DMS 273 (cell line): ENCODE data around the gene HSD17B12.
"Not testable (repeated sequence)": the region's sequence is repeated elsewhere in the genome, so short reads cannot be mapped to it uniquely, and the experiment has no call there.

Experiments
- DNase-seq: peaks from one replicate; lab custom pipeline; 2025; ENCODE audit not compliant: unreplicated experiment; lab: John Stamatoyannopoulos, UW

Gene HSD17B12

DNA sequence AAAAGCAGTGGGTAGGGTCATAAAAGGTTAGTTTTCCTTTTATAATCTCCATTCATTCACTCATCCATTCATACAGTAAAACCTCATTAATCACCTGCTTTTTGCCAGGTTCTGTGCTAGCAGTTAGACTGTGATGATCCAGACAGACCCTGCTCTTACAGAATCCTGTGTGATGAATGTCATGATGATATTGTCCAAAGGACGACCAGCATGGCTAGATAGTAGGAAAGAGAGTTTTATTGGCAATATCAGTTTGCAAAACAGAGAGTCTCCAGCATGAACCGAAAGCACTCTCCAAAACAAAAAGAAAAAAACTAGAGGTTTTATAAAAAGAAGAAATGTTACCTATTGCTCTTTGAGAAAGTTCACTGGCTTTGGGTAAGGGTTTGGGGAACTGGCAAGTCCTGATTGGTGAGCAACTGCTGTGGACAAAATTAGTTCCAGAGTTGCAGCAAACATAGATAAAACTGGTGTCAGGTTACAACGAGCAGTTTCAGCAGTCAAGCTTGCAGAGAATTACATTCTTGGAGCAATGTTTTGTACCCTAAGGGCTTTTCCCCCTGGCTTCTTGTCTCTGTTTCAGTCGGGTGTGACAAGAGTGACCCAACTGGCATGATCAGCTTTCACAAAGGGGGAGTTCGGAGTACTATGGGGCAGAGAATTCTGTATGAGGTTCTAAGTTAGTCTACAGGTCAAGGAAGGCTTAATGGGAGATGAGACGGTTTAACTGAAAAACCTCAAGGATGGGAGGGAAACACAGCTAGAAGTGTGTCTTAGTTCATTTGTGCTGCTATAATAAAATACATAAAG is 58.3 kb downstream of the HSD17B12 start:
- peak; percentile 15 for DNase-seq

DNA sequence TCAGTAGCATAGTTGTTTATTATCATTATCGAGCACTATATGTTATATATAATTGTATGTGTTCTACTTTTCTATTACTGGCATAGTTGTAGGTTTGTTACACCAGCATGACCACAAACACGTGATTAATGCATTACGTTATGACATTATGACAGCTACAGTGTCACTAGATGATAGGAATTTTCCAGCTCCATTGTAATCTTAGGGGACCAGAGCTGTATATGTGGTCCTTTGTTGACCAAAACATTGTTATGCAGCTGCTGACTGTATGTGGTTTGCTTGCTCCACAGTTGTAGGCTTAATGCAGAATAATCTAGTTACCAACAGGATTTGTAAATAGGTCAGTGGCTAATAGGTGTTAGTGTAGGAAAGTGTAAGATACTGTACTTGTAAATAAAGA is 66.1 kb downstream of the HSD17B12 start:
- no peak for DNase-seq

DNA sequence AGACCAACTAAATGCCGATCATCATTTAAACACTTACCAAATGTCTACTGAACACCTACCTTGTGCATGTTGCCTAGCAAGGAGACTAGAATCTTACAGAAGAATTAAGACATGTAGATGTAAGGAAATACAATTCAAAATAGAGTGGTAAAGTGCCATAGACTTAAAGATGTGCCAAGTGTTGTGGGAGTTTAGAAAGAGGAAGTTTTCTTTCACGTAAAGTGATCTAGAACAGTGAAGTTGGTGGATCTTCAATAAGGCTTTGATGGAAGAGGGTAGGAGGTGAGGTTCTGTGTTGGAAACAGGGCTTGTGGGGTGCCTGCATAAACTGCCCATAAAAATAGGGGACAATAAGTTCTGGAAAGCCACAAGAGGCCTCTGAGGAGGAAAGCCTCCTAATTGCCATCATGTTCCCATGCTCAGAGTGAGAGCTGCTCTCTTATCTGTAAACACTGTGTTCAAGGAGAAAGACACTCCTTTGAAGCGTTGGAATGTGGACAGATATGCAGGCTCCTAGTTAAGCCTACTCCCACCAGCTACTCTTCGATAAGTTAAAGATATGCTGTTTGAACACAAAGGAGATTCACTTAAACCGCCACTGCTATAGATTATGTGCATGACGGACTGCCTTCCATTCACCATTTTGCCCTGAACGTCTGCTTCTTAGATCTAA is 66.7 kb downstream of the HSD17B12 start:
- no peak for DNase-seq

DNA sequence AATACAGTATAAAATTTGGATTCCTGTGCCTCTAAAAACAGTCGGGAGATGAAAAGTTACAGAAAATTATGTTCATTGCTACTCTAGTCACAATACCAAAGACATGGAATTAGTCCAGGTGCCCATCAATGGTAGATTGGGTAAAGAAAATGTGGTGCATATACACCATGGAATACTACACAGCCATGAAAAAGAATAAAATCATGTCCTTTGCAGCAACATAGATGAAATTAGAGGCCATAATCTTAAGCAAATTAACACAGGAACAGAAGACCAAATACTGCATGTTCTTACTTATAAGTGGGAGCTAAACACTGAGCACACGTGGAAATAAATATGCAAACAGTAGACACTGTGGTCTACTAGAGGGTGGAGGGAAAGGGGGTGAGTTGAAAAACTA is 67.6 kb downstream of the HSD17B12 start:
- DNase-seq, result no peak

DNA sequence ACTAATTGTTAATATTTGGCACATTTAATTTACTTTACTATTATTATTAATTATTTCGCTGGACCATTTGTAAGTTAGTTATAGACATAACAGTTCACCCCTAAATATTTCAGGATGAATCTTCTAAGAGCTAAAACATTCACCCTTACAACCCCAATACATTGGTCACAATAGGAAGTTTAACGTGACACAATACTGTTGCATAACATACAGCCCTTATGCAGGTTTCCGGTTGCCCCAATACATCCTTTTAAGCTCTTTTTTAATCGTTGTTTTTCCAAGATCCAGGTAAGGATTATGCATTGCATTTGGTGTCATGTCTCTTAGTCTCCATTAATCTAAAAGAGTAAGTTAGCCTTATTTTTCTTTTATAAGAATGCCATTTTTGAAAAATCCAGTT is 71.2 kb downstream of the HSD17B12 start:
- DNase-seq, result no peak

DNA sequence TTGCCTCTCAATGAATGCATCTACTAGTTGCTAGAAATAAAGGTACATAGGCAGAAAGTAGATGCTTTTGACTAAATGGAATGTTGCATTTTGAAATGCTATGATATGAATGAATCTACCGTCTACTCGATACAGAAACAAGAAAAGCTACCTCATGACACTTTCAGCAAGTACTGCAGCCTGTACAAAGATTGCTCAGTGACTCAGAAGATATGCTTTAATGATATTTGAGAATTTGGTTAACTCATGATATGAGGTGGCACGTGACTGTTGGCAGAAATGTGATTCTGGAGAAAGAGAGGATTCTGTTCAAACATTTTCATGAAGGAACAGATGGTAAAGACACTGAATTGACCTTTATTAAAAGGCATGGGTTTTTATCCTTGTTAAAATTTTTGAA is 76.0 kb downstream of the HSD17B12 start:
- no peak for DNase-seq

DNA sequence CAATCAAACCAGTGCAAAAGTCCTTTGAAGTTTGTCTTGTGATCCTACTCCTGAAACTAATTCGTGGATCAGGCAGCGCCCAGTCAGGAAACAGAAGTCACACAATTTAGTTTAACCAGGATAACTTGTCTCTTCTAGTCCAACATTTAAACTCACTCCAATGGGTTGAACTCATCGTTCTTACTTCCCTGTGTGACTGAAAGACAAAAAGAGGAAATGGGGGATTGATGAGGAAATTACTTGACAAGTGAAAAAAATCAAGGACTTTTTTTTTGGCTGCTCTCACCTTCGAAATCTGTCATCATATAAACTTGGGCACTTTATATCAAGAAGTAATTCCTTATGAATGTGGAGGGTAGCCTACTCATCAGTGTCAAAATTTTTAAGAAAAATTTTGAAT is 78.4 kb downstream of the HSD17B12 start:
- DNase-seq, result no peak

DNA sequence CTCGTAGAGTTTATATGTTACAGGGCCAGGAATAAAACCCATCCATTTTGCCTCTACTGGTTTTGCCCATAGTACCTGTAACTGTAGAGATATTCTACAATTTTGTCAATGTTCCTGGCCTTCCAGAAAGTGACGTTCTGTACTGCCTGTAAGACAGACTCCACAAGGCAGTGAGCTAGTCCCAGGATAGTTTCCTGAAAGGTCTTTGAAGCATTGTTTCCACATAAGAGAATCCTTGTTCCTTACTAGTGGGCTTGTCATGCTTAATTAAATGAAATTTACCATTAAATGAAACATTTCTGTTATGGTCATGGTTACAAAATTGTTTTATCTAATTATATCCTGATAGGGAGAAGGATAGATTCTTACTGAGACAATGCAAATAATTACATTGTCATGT is 80.4 kb downstream of the HSD17B12 start:
- no peak for DNase-seq

DNA sequence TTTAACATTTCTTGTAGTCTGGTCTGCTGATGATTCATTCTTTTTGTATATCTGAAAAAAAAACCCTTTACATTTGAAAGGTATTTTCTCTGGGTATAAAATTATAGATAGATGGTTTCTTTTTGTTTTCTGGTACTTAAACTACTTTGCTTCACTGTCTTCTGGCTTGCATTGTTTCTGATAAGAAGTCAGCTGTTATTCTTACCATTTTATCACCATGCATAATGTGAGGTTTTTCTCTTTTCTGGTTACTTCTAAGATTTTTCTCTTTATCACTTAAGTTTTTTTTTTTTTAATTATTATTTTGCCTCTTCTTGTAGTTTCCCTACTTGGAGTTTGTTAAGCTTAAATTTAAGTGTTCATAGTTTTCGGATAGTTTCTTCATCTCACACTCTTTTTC is 84.7 kb downstream of the HSD17B12 start:
- no peak for DNase-seq

DNA sequence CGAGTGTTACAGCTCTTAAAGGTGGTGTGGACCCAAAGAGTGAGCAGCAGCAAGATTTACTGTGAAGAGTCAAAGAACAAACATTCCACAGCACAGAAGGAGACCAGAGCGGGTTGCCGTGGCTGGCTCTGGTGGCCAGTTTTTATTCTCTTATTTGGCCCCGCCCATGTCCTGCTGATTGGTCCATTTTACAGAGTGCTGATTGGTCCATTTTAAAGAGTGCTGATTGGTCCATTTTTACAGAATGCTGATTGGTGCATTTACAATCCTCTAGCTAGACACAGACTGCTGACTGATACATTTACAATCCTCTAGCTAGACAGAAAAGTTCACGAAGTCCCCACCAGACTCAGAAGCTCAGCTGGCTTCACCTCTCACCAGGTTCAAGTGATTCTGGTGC is 88.1 kb downstream of the HSD17B12 start:
- DNase-seq, result not testable (repeated sequence)

DNA sequence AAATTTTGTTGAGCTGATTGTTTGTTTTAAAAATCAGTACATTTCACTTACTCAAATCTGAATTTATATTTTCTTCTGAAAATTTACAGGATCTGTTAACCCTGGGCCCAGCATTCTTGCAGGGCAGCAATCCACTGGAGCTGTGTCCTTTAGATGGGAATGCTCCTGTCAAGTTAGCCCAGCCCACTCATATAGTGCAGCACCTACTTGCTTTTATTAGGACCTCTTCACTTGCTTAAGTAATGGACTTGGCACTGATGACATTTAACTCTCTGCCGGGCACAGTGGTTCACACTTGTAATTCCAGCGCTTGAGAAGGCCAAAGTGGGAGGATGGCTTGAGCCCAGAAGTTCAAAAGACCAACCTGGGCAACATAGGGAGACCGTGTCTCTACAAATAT is 89.6 kb downstream of the HSD17B12 start:
- no peak for DNase-seq

DNA sequence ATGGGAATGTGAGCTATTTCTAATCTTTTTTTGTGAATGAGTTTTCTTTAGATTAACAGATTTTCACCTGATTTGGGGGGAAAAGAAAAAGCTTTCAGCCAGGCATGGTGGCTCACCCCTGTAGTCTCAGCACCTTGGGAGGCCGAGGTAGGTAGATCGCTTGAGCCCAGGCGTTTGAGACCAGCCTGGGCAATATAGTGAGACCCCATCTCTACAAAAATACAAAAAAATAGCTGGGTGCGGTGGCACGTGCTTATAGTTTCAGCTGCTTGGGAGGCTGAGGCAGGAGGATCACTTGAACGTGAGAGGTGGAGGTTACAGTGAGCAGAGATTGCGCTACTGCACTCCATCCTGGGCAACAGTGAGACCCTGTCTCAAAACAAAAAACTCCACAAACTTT is 92.2 kb downstream of the HSD17B12 start:
- no peak for DNase-seq

DNA sequence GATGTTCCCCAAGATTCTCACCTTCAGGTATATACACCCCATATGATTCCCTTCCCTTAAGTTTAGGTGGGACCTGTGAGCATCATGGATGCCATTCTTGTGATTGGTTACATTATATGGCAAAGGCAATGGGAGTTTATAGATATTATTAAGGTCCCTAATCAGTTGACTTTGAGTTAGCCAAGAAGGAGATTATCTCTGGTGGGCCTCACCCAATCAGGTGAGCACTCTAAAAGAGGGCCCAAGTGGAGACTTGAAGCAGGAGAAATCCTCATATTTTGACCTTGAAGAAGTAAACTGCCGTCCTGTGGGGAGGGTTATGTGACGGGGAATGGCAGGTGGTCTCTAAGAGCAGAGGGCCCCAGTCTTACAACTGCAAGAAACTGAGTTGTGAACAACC is 94.2 kb downstream of the HSD17B12 start:
- DNase-seq, result no peak

DNA sequence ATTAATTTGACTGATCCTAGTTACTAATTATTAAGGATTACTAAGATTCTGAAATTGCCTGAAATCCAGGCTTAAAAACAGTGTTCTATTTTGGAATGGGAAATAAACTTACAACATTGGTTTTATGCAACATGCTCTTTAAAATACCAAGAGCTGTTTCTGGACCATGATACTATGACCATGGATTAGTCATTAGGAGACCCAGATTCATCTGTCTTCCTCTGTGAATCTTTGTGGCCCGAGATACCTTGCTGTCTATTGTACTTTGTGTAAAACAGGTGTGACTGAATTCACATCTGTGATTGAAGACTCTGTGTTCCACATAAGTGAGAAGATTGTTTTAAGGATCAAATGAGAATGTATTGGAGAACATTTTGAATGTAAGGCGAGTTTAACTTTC is 98.8 kb downstream of the HSD17B12 start:
- DNase-seq, result no peak

DNA sequence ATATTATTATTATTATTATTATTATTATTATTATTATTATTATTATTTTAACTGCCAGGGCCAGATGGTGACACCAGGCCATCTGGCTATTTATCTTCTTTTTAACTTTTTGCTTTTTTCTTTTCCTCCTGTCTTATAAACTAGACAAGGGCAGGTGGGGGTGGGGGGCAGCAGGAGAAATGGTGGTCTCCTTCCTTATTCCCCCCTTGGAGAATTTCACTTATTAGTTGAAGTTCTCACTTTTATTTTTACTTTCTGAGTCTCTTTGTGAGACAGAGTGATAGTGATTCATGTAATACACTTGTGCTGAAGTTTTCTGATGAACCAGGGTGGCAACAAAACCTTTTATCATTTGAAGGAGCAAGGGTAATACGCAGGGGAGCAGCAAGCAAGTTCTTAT is 103.8 kb downstream of the HSD17B12 start:
- DNase-seq, result no peak

DNA sequence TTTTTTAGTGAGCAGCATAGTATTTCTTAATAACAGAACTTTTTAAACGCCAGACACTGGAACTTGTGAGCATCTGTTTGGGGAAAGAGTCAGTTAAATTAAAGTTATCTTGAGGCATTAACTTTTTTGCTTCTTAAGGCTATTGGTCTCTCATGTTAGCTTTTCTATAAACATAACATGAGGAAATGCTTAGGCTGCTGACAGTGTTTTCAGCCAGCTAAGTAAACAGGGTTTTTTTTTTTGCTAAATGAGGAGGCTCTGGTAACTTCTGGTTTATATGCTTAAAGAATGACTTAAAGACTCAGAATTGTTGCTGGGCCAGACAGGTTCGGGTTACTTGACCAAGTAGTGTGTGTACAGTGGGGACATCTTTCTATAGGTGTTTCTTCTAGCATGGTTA is 104.3 kb downstream of the HSD17B12 start:
- DNase-seq, result no peak

DNA sequence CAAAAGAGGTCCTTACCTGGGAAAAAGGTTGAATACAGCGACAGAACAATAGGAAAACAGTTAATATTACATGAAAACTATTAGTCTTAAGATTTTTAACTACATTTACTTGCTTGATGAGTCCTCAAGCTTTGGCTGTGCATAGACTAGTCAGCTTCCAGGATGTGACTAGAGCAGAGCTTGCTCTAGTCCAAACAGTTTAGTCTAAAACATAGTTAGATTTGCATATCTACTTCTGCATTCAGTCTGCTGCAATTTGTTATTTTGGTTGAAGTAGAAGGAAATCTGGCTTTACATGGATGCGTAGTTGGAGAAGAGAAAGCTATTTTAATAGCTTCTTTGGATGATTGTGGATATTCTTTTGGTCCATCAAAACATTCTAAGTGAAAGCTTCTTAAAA is 104.8 kb downstream of the HSD17B12 start:
- no peak for DNase-seq

DNA sequence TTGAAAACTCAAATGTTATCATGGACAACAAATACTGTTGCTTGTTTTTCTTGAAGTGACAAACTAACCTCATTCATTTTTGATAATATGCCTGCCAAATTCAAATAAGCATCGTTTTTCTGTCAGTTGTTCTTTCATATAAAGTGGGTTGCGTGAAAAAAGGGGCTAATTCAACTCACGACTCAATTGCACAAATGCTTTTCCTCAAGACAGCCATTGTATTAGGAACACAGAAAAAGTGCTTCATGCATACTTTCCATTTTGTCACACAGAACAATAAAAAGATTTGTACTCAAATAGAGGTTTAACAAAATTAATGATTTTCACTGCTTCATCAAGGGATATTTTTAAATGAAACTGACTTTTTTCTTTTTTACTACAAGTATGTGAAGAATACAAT is 105.5 kb downstream of the HSD17B12 start:
- DNase-seq, result no peak

DNA sequence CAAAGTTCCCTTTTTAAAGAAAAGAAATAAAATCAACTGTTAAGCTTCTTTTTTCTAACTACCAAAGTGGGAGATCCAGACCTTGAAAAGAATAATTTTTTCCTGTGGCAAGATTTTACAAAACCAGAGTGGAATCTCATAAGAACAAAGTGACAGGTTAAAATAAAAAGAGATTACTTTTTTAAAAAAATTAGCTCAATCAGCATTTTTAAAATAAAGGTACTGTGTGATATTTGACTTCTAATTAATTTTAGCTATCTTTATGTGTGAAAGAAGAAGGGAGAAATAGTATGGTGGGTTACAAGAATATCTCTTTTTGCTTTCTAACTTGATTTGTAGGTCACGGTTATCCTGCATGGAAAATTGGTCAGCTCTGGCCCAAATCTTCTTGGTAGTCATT is 107.3 kb downstream of the HSD17B12 start:
- DNase-seq, result no peak

DNA sequence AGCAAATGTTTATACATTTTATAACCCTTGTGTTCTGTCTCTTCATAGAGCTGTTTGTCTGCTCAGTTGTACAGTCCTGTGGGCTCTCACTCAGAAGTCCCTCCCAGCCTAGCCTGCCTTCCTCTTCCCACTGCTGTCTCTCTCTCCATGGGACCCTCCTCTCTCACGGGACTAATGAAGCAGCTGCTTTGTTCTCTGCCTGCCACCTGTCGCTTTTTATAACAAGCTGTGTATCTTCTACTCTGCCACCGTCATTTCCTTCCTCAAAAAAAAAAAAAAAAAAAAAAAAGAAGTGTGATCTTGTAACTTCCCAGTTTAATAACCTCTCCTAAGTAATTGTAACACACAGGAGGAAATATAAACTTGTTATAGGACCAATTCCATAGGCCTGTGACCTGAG is 107.9 kb downstream of the HSD17B12 start:
- peak; percentile 78 for DNase-seq

DNA sequence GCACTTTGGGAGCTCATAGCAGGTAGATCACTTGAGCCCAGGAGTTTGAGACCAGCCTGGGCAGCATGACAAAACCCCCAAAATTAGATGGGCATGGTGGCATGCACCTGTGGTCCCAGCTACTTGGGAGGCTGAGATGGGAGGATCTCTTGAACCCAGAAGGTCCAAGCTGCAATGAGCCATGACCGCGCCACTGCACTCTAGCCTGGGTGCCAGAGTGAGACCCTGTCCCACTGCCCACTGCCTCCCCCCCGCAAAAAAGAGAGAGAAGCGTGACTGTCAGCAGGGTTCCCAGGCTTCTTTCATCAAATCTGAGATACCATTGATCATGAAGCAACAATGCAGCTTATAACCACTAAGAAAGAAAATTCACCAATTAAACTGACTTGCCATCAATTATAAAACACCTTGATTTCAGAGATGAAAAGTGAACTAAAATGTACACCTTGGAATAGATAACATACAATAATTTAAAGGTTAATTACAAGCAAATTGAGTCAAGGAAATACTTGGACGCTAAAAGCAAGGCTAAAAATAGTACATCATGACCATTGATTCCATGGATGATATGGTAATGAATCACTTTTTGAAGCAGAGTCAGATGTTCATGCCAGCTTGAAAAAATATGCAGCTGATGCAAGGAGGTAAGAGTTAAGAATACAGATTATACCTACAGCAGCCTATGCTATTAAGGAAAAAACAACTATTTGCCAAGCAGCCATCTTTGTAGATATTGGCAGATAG is 109.3 kb downstream of the HSD17B12 start:
- no peak for DNase-seq

DNA sequence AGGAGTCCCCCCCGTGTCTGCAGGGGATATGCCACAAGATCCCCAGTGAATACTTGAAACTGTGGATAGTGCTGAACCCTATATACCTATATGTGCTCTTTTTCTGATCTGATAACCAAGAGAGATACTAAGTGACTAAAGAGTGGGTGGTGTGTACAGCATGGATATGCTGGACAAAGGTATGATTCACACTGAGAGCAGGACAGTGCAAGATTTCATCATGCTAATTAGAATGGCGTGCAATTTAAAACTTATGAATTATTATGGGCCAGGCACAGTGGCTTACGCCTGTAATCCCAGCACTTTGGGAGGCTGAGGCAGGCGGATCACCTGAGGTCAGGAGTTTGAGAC is 109.9 kb downstream of the HSD17B12 start:
- no peak for DNase-seq
